PC-9 (cell line): ENCODE results near the gene SUPT3H. TPM values are rescaled to one million over a fixed set of nuclear protein-coding genes. Genes with fewer than 3 reads are reported as not detected.

Source experiments
- BruUV-seq: library from RNA; stranded (reverse); fragments of 400-500 nt; replicated peaks from 2 replicates; lab custom pipeline; 2021; lab: Mats Ljungman, UMichigan
- CTCF ChIA-PET: fragments of 300-600 bp; sonication (Branson Sonifier 250); formaldehyde crosslinking; loops from one replicate; lab custom pipeline; 2022; ENCODE audit warnings: antibody characterized with exemption; lab: Charles Lee
- POLR2A ChIA-PET: fragments of 300-600 bp; sonication (Branson Sonifier 250); formaldehyde crosslinking; loops from one replicate; lab custom pipeline; 2022; ENCODE audit warnings: antibody characterized with exemption; ENCODE audit not compliant: unreplicated experiment; lab: Charles Lee
- DNase-seq, 2 experiments: peaks; one replicate each; pipeline versions ENCODE4 v3.0.0 to v3.0.0-alpha.2; 2015 to 2022; ENCODE audit warnings: mixed read lengths in 1 of 2
- H2AFZ ChIP-seq: fragments of 200-600 bp; sonication (generic); 2 replicates; pipeline ENCODE4 v1.8.1; 2017; ENCODE audit warnings: antibody characterized with exemption
- H3F3A ChIP-seq: fragments of 200-600 bp; sonication (generic); 2 replicates; pipeline ENCODE4 v1.8.1; 2017; ENCODE audit warnings: antibody characterized with exemption, mild to moderate bottlenecking, low read depth; ENCODE audit not compliant: insufficient read depth
- H3K27ac ChIP-seq: fragments of 200-600 bp; sonication (generic); 2 replicates; pipeline ENCODE4 v1.6.1; 2016; ENCODE audit warnings: mixed run types
- H3K27me3 ChIP-seq: fragments of 200-600 bp; sonication (generic); 2 replicates; pipeline ENCODE4 v1.6.1; 2016; ENCODE audit warnings: low read depth, mixed run types; ENCODE audit not compliant: insufficient read depth
- H3K36me3 ChIP-seq: fragments of 200-600 bp; sonication (generic); 2 replicates; pipeline ENCODE4 v1.6.1; 2016; ENCODE audit warnings: low read depth, mixed run types
- H3K4me1 ChIP-seq: fragments of 200-600 bp; sonication (generic); replicated peaks from 2 replicates; pipeline ENCODE4 v1.6.1; 2016; ENCODE audit warnings: mixed run types; ENCODE audit not compliant: insufficient read depth
- H3K4me2 ChIP-seq: fragments of 200-600 bp; sonication (generic); 2 replicates; pipeline ENCODE4 v1.6.1; 2017; ENCODE audit warnings: mixed run types
- H3K4me3 ChIP-seq: fragments of 200-600 bp; sonication (generic); 2 replicates; pipeline ENCODE4 v1.6.1; 2016; ENCODE audit warnings: mixed run types
- H3K79me2 ChIP-seq: fragments of 200-600 bp; sonication (generic); 2 replicates; pipeline ENCODE4 v1.6.1; 2017; ENCODE audit warnings: low read depth, mixed run types
- H3K9me2 ChIP-seq: fragments of 200-600 bp; sonication (generic); 2 replicates; pipeline ENCODE4 v1.8.1; 2017; ENCODE audit warnings: mild to moderate bottlenecking; ENCODE audit not compliant: insufficient read depth
- H3K9me3 ChIP-seq: fragments of 200-600 bp; sonication (generic); 2 replicates; pipeline ENCODE4 v1.8.1; 2016; ENCODE audit warnings: low read depth; ENCODE audit not compliant: insufficient read depth
- H4K20me1 ChIP-seq: fragments of 200-600 bp; sonication (generic); 2 replicates; pipeline ENCODE4 v1.8.1; 2017; ENCODE audit not compliant: insufficient read depth
- EZH2 ChIP-seq: fragments of 200-600 bp; sonication (generic); IDR thresholded peaks from 2 replicates; pipeline ENCODE4 v1.8.0; 2017; ENCODE audit warnings: antibody characterized with exemption, low read depth
- intact Hi-C: fragments of 100-400 bp; cut with micrococcal nuclease; formaldehyde crosslinking; loops from one replicate; pipeline ENCODE4 v1.10.0; 2022; ENCODE audit not compliant: unreplicated experiment
- total RNA-seq: library from RNA; stranded (reverse); gene quantifications from 2 replicates; pipeline ENCODE4 v1.2.3, GENCODE V29; 2021
- TF ChIP-seq, protein P1 (sequence below): fragments of 200-600 bp; sonication (generic); conservative IDR thresholded peaks from 2 replicates; pipeline ENCODE4 v1.6.1; 2017; ENCODE audit warnings: mixed run types, antibody characterized with exemption, mild to moderate bottlenecking, moderate library complexity

Gene SUPT3H
- total RNA-seq, 1 experiment from 2014 or later = 9.2 TPM

DNA sequence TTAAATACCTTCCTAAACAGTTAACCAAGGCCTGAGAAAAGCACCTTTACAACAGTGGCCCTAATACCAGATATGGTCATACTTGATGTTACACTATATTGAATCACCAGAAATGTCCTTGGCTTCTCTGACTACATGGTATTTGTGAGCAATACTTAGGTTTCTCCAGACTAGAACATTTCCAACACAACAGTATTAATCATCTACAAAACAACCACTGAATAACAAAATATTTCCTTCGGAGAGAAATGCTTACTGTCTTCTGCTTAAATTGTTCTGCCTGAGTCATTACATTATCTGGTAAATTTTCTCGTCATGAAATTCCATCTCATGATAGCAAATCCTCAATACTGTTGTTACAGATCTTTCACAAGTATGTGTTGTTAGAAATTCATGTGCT is 302.5 kb downstream of the SUPT3H start:
- Histone ChIP-seq H3F3A (no peaks in the 10 kb centered on the region), H3K36me3 (no peaks in the 10 kb centered on the region), H3K4me1 (no peaks in the 10 kb centered on the region), H2AFZ (no peak overlapping the region), H3K9me3 (no peaks in the 10 kb centered on the region), H3K4me2 (no peak overlapping the region), H3K27me3 (no peaks in the 10 kb centered on the region), H4K20me1 (no peaks in the 10 kb centered on the region; the same call in 1 of the 2 replicates), H3K27ac (no peak overlapping the region), H3K9me2 (peaks cover 4% of the 10 kb centered on the region; the same call in 1 of the 2 replicates), H3K4me3 (no peak overlapping the region), H3K79me2 (no peaks in the 10 kb centered on the region)
- ChIA-PET CTCF (no interaction called here), POLR2A (no interaction called here)
- no peak for TF ChIP-seq EZH2
- TF ChIP-seq, protein P1, sequence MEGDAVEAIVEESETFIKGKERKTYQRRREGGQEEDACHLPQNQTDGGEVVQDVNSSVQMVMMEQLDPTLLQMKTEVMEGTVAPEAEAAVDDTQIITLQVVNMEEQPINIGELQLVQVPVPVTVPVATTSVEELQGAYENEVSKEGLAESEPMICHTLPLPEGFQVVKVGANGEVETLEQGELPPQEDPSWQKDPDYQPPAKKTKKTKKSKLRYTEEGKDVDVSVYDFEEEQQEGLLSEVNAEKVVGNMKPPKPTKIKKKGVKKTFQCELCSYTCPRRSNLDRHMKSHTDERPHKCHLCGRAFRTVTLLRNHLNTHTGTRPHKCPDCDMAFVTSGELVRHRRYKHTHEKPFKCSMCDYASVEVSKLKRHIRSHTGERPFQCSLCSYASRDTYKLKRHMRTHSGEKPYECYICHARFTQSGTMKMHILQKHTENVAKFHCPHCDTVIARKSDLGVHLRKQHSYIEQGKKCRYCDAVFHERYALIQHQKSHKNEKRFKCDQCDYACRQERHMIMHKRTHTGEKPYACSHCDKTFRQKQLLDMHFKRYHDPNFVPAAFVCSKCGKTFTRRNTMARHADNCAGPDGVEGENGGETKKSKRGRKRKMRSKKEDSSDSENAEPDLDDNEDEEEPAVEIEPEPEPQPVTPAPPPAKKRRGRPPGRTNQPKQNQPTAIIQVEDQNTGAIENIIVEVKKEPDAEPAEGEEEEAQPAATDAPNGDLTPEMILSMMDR = no peak
- no TSS peak for BruUV-seq
- intact Hi-C loops = no loop called here
- no peak for DNase-seq

DNA sequence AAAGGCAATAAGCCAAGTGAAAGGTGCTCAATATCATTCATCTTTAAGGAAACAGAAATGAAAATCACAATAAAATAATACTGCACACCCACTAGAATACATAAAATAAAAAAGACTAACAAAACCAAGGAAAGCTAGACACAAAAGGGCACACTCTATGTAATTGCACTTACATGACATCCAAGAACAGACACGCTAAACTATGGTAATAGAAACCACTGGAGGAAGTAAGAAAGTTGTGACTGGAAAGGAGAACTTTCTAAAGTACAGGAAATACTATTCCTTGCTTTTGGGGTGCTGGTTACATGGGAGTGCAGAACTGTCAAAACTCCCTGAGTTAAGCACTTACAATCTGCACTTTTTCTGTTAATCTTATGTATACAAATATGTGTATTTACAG is 303.3 kb downstream of the SUPT3H start:
- CTCF ChIA-PET = no interaction called here
- no peaks in the 10 kb centered on the region; the same call in 1 of the 2 replicates for H4K20me1 ChIP-seq
- no peak overlapping the region for H3K4me2 ChIP-seq
- DNase-seq = no peak
- H3F3A ChIP-seq = no peaks in the 10 kb centered on the region
- H3K9me3 ChIP-seq = no peaks in the 10 kb centered on the region
- H3K9me2 ChIP-seq = peaks cover 4% of the 10 kb centered on the region; the same call in 1 of the 2 replicates
- H3K27ac ChIP-seq = no peak overlapping the region
- POLR2A ChIA-PET = no interaction called here
- no TSS peak for BruUV-seq
- H3K79me2 ChIP-seq = no peaks in the 10 kb centered on the region
- no peak for TF ChIP-seq EZH2
- TF ChIP-seq, protein P1 = no peak
- H3K27me3 ChIP-seq = no peaks in the 10 kb centered on the region
- H2AFZ ChIP-seq = no peak overlapping the region
- intact Hi-C loops = no loop called here
- H3K36me3 ChIP-seq = no peaks in the 10 kb centered on the region
- H3K4me3 ChIP-seq = no peak overlapping the region
- H3K4me1 ChIP-seq = no peaks in the 10 kb centered on the region

DNA sequence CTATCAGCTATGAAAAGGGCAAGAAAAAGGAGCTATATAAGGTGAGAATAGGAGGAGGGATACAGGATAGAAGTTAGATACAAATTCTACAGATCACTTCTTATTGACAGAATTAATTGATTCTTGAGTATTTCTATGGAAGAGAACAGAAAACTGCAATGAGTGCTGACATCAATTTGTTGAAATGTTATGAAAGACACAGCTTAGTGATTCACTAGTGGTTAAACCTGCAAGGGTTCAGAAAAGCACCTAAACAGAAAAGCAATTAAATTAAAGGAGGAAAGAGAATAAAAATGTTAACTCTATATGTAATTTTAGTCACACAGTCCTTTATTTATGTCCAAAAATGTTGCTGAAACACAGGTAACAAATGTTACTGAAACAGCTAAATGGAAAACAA is 304.0 kb downstream of the SUPT3H start:
- Histone ChIP-seq H3K9me3 (no peaks in the 10 kb centered on the region), H3K79me2 (no peaks in the 10 kb centered on the region), H3K4me2 (no peak overlapping the region), H2AFZ (no peak overlapping the region), H3K27me3 (no peaks in the 10 kb centered on the region), H3F3A (no peaks in the 10 kb centered on the region), H3K4me1 (no peaks in the 10 kb centered on the region), H3K4me3 (no peak overlapping the region), H3K9me2 (peaks cover 4% of the 10 kb centered on the region; the same call in 1 of the 2 replicates), H4K20me1 (no peaks in the 10 kb centered on the region; the same call in 1 of the 2 replicates), H3K36me3 (no peaks in the 10 kb centered on the region), H3K27ac (no peak overlapping the region)
- no peak for TF ChIP-seq EZH2
- TF ChIP-seq, protein P1 = no peak
- intact Hi-C loops = no loop called here
- BruUV-seq = no TSS peak
- ChIA-PET CTCF (no interaction called here), POLR2A (interaction anchor here (0.6 kb wide), 1 partner anchor 98 kb away, joined by 3 read pairs; no protein-coding TSS in a partner anchor)
- no peak for DNase-seq
